Measurements from ENCODE around the gene AP4M1.
"Not testable (repeated sequence)": the region's sequence is repeated elsewhere in the genome, so short reads cannot be mapped to it uniquely, and the experiment has no call there.

The AP4M1 gene

DNA sequence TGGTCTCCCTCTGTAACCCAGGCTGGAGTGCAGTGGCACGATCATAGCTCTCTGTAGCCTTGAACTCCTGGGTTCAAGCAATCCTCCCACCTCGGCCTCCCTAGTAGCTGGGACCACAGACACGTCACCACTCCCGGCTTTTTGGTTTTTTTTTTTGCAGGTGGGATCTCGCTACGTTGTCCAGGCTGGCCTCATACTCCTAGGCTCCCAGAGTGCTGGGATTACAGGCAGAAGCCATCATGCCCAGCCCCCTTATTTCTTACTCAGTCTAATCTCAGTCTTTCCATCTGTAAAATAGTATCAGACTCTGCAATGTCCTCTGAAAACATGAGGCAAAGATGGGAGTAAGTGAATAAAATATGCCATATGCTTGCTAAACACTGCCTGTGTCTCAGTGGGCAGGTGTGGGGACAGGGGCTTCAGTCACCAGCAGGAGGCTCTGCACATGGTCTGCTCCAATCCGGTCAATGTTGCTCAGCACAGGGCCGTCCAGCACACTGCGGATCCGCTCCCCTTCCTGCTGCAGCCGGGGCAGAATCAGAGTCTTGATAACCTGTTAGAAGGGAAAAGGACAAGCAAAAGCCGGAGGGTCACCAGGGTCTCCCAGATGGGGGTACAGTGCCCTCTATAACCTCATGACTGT lies 8.2 kb downstream of the AP4M1 start:
- no peak for DNase-seq

DNA sequence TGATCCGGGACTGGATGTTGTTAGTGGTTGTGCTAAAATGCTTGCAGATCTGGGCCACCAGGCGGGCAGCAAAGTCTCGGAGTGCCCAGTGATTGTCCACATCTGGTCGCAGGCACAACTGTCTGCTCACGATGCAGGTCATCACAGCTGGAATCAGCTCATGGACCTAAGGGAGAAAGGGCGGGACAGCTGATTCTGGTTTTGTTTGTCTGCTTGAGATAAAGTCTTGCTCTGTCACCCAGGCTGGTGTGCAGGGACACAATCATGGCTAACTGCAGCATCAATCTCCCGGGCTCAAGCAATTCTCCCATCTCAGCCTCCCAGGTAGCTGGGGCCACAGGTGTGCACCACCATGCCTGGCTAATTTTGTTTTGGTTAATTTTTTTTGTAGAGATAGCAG lies 9.7 kb downstream of the AP4M1 start:
- no peak for DNase-seq

DNA sequence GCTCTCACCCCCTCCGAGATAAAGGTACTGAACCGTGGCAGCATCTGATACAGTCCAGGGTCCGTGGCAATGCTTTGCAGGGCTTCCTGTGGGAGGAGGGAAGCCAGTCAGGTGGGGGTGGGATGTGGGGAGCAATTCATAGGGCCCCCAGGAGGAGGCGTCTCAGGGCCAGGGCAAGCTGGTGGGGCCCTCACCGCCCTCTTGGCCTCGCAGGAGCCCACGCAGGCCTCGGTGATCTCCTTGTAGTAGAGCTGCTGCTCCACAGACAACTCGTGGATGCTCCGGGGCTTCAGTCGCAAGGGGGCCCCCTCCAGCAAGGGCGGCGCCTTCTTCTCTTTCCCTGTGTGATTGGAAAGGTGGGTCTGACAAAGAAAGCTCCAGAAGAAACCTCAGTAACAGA lies 10.5 kb downstream of the AP4M1 start:
- no peak for DNase-seq

DNA sequence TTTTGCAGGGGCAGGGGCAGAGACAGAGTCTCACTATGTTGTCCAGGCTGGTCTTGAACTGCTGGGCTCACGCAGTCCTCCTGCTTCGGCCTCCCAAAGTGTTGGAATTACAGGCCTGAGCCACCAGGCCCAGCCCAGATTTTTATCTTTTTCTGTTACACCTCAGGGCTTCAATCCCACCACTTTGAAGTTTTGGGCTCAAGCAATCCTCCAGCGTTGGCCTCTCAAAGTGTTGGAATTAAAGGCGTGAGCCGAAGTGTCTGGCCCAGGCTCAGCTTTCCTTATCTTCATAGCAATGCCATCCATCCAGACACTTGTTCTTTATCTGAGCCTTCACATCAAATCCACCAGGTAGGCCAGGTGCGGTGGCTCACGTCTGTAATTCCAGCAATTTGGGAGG lies 13.6 kb downstream of the AP4M1 start:
- DNase-seq = no peak

DNA sequence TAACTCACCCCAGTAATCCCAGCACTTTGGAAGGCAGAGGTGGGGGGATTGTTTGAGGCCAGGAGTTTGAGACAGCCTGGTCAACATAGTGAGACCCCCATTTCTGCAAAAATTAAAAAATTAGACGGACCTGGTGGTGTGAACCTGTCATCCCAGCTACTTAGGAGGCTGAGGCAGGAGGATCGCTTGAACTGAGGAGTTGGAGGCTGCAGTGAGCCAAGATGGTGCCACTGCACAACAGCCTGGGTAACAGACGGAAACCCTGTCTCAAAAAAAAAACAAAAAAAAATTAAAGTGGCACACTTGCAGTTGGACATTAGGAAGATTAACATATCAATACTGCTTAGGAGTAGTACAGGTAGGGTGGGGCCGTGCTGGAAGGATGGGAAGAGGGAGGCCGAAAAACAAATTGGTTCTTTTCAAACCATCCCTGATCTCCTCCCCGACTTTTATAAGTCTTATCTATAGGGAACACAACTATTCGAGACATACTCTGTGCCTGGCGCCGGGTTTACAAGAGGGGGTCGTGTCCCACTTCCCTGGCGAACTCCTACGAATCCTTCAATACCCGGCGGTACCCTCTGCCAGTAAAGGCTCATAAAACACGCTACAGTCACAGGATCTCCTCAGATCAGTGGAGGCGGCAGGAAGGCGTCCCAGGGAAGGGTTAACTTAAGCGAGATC lies 17.1 kb downstream of the AP4M1 start:
- no peak for DNase-seq

DNA sequence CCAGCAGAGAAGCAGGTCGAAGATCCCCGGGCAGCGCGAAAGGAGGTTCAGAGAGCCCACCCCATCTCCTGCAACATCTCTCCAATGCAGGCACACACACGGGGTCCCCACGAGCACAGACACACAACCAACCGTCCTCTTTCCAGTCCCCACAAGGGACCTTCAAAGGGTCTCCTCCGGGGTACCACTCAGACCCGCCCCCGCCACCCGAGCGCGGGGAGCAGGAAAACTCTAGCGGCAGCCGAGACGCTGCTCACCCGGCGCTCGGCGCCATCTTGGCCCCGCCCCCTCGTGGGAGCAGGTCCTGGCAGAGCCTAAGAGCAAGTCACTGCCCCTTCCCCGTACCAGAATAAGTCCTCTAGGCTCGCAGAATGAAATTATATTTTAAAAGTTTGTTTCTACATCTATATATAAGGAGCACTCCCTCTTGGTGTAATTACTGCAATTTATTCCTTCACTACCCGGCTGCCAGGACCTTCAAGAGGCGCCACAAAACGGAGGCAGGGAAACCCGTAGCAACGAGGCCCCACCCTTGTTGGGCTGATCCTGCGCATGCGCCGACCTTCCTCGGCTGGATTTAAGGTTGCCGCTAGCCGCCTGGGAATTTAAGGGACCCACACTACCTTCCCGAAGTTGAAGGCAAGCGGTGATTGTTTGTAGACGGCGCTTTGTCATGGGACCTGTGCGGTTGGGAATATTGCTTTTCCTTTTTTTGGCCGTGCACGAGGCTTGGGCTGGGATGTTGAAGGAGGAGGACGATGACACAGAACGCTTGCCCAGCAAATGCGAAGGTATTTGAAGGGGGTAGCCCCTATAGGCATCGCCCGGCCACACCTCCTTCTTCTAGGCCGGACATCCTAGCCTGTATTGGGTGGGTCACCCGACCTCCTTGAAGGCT lies 17.9 kb downstream of the AP4M1 start, which contains the start of the genes CNPY4 and TAF6:
CNPY4 (plus strand) TSS at position 563 of the 898 bp plus-strand sequence; CDS start at position 674, 111 bp downstream.
TAF6 (minus strand) TSS at position 287 of the 898 bp plus-strand sequence. CDS start 5,149 bp downstream, outside the sequence.
- peak; percentile 96 for DNase-seq

DNA sequence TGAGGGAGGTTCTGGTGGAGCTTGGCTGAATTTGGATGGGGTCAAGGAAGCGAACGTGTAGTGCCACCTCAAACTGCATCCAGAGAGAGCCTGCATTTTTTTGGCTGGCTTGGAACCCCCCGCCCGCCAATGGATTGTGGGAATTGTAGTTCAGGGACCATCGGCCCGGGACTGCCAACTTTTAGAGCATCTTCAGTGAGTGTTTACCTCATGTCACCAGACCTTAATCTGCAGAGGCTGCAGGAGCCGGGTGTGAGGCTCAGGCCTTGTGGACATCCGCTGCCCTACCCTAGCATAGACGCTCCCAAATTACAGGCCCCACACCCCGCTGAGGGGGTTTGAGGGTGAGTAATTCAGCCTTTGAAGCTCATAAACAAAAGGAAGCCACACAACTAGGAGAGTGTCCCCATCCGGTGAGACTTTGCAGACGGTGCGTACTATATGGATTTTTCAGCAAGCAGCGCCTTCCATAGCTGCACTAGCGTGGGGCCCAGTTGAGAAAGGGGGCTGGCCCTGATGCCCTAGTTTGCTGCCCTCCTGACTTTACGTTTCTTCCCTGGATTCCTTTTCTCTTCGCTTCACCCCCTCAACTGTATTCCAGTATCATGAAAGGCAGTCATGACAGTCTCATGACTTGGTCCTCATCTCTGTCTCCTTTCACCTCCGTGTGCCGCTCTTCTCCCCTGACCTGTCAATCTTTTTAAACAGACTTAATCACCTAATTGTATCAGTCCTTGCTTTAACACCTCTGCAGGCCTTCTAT lies 18.7 kb downstream of the AP4M1 start:
- peak; percentile 79 for DNase-seq

DNA sequence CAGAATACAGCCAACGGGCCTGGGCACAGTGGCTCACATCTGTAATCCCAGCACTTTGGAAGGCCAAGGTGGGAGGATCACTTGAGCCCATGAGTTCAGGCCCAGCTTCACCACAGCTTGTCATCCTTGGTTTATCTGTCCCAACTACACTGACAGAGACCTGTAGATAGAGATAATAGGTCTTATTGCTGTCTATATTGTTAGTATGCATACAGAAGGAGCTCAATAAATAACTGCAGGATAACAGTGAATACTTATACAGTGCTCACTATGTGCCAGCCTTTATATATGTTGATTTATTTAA lies 19.2 kb downstream of the AP4M1 start:
- no peak for DNase-seq

DNA sequence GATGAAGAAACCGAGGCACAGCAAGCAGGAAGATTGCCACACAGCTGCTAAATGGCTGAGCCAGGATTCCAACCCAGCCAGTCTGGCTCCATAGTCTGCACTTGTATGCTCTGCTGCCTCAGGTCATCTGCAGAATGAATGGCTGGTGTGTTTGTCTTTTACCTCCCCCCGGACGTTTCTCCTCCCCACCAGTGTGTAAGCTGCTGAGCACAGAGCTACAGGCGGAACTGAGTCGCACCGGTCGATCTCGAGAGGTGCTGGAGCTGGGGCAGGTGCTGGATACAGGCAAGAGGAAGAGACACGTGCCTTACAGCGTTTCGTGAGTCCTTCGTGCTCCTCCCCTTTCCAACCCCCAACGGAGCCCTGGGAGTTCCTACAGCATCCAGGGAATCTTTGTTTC lies 20.6 kb downstream of the AP4M1 start:
- no peak for DNase-seq

DNA sequence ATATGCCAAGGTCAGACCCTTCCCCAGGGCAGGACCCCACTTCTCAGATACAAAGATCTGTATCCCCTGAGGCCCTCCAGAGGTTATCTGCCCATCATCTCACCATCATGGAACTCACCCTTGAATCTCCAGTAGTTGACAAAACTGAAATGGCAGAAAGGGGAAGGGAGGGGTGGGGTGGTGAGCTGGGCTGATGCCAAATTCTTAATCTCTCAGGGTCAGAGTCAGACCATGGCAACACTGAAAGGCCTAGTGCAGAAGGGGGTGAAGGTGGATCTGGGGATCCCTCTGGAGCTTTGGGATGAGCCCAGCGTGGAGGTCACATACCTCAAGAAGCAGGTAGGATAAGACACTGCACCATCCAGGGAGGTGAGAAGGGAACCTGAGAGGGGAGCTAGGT lies 21.1 kb downstream of the AP4M1 start:
- no peak for DNase-seq

DNA sequence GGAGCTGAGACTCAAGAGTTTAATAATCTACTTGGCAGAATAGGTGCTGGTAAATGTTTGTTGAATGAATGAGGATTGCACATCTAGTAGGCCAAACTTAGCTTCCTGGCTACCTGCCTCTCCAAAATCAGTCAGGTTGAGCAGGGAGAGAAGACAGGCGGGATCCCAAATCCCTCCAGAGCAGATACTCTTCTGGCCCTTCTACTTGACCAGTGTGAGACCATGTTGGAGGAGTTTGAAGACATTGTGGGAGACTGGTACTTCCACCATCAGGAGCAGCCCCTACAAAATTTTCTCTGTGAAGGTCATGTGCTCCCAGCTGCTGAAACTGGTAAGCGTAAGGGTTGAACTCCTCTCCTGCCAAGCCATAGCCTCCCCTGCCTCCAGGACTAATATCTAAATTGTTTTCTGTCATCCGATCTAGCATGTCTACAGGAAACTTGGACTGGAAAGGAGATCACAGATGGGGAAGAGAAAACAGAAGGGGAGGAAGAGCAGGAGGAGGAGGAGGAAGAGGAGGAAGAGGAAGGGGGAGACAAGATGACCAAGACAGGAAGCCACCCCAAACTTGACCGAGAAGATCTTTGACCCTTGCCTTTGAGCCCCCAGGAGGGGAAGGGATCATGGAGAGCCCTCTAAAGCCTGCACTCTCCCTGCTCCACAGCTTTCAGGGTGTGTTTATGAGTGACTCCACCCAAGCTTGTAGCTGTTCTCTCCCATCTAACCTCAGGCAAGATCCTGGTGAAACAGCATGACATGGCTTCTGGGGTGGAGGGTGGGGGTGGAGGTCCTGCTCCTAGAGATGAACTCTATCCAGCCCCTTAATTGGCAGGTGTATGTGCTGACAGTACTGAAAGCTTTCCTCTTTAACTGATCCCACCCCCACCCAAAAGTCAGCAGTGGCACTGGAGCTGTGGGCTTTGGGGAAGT lies 23.1 kb downstream of the AP4M1 start:
- DNase-seq = no peak

DNA sequence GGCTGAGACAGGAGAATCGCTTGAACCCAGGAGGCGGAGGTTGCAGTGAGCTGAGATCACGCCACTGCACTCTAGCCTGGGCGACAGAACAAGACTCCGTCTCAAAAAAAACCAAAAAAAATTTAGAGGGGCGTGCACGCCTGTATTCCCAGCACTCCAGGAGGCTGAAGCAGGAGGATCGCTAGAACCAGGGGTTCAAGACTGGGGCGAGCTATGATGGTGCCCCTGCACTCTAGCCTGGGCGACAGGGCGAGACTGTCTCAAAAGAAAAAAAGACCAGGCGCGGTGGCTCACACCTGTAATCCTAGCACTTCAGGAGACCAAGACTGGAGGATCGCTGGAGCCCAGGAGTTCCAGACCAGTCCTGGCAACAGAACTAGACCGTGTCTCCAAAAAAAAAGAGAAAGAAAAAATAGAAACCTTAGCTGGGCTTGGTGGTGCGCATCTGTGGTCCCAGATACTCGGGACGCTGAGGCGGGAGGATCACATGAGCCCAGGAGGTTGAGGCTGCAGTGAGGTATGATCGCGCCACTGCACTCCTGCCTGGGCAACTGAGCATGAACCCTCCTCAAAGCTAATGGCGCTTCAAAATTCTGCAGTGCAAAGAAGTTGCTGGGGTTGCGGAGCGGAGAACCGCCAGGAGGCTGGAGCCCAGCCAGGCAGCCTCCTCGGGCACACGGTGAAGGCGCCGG lies 24.9 kb downstream of the AP4M1 start:
- no peak for DNase-seq

DNA sequence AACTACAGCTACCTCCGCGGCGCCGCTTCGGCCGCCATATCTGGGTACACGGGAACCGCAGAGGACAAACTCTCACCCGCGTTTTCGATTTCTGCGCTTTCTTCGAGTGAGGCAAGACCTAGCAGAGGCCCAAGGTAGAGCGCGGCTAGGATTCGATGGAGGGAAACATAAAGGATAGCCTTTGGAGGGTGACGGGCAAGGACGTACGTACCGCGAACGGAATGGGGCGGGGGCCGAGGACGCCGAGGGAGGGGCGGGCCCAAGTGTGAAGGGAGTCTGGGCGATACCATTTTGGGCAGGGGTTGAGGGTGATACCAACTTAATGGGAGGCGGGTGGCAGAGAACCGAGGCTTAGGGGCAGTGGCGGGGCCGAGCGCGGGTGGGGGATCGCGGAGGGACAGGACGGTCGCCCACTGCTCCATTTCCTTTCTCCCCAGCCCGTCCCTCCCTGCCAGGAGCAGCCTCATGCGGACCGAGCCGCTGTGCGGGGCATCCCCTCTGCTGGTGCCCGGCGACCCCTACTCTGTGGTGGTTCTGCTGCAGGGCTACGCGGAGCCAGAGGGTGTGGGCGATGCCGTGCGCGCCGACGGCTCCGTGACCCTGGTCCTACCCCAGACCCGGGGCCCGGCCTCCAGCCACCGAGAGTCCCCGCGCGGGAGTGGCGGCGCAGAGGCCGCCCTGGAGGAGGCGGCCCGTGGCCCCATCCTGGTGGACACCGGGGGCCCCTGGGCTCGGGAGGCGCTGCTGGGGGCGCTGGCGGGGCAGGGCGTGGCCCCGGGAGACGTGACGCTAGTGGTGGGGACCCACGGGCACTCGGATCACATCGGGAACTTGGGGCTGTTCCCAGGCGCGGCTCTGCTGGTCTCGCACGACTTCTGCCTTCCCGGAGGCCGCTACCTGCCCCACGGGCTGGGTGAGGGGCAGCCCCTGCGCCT lies 25.8 kb downstream of the AP4M1 start, which contains the start of gene MBLAC1:
MBLAC1 (plus strand) TSS at position 37 of the 935 bp plus-strand sequence; CDS start at position 466, 429 bp downstream.
- peak; percentile 93 for DNase-seq

DNA sequence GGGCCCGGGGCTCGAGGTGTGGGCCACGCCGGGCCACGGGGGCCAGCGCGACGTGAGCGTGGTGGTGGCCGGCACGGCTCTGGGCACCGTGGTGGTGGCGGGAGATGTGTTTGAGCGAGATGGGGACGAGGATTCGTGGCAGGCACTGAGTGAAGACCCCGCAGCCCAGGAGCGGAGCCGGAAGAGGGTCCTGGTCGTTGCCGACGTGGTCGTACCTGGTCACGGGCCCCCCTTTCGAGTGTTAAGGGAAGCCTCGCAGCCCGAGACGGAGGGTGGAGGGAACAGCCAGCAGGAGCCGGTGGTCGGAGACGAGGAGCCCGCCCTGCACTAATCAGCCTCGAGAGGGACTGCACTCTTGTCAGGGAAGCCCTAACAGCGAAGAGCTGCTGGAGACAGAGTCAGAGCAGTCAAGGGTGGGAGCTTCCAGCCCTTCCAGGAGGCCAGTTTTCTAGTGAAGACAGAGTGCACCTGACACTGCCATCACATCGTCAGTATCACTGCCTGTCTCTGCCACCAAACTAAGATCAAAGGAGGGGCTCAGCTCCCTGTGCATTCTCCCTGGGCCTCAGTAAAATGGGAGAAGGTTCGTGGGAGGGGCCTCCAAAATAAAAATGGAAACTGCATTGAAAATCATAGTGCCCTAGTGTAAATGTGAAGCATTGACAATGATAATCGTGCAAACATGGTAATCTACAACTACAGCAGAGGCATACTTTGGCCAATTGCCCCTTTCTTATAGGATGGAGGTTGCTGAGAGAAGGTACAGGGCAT lies 26.6 kb downstream of the AP4M1 start:
- DNase-seq = no peak

DNA sequence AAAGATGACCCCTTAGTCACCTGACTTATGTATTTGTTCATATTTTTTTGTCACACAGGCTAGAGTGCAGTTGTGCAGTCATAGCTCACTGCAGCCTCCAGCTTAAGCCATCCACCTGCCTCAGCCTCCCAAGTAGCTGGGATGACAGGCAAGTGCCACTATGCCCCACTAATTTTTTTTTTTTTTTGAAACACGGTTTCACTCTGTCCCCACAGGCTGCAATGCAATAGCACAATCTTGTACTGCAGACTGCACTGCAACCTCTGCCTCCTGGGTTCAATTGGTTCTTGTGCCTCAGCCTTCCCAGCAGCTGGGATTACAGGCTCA lies 27.2 kb downstream of the AP4M1 start:
- no peak for DNase-seq

DNA sequence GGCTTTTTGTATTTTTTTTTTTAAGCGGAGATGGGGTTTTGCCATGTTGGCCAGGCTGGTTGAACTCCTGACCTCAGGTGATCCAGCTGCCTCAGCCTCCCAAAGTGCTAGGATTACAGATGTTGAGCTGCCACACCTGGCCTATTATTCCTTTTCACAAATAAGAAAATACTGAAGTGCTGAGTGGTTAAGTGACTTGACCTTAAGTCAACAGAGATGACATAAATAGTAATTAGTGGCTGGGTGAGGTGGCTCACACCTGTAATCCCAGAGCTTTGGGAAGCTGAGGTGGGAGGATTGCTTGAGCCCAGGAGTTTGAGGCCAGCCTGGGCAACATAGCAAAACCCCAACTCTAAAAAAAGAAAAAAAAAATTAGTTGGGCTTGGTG lies 28.8 kb downstream of the AP4M1 start:
- DNase-seq = not testable (repeated sequence)

DNA sequence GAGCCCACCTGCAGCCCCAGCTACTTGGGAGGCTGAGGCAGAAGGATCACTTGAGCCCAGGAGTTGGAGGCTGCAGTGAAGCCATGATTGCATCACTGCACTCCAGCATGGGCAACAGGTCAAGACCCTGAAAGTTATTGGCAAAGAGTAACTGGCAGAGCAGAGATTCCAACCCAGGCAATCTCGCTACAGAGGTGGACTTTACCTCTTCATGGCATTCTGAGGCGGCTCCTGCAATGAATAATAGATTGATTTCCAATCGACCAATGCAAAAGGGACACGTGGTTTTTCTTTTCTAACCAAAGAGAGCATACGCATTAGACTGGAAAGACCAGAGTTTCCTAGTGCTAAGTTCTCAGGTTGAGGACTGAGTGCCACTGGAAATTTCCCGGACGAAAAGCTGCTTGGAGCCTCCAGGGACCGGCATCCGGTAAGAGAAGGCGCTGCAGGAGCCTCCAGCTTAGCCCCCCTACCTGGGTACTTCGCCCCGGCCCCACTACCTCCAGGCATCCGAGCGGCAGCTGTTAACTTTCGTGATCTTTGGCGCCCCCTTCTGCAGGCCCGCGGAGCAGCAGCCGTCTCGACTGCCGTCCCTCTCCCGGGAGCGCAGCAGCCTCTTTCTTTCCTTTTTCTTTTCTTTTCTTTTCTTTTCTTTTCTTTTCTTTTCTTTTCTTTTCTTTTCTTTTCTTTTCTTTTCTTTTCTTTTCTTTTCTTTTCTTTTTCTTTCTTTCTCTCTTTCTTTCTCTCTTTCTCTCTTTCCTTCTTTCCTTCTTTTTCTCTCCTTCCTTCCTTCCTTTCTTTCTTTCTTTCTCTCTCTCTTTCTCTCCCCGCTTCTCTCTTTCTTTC lies 29.4 kb downstream of the AP4M1 start:
- DNase-seq = peak; percentile 82

DNA sequence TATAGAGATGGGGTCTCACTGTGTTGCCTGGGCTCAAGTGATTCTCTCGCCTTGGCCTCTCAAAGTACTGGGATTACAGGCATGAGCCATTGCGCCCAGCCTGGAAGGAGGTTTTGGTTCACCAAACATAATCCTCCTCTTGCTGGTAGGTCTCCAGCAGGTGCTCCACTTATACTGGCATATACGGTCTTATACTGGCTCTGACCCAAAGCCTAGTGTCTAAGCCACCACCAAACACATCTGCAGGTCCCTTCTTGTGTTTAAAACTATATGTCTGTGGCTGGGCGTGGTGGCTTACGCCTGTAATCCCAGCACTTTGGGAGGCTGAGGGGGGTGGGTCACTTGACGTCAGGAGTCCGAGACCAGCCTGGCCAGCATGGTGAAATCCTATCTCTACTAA lies 30.7 kb downstream of the AP4M1 start:
- no peak for DNase-seq
